Measurements from ENCODE around the gene GJA5. TPM values are rescaled to one million over a fixed set of nuclear protein-coding genes. Genes with fewer than 3 reads are reported as not detected.

GJA5 gene
- polyA plus RNA-seq, 1 experiment, result not detected

- TF ChIP-seq CTCF (IDR thresholded peaks at IDR 0.05; ENCODE audit: low read depth, low read length), result no peak
- POLR2A ChIA-PET, result no interaction called here
- no peak for DNase-seq (ENCODE audit: low read depth, low spot score)
- Histone ChIP-seq H3K27ac (ENCODE audit: low read depth, low read length) (no peak overlapping the region), H3K9me3 (ENCODE audit: control insufficient read depth, insufficient read depth, low read length) (no peaks in the 10 kb centered on the region), H3K27me3 (ENCODE audit: control insufficient read depth, insufficient read depth, low read length) (no peaks in the 10 kb centered on the region), H3K4me3 (ENCODE audit: low read depth, low read length) (no peak overlapping the region)
- CTCF ChIA-PET, result no interaction called here
Observed at GRCh38 chr1:147757015-147757990, 3.1 kb downstream of the GJA5 start.

DNA sequence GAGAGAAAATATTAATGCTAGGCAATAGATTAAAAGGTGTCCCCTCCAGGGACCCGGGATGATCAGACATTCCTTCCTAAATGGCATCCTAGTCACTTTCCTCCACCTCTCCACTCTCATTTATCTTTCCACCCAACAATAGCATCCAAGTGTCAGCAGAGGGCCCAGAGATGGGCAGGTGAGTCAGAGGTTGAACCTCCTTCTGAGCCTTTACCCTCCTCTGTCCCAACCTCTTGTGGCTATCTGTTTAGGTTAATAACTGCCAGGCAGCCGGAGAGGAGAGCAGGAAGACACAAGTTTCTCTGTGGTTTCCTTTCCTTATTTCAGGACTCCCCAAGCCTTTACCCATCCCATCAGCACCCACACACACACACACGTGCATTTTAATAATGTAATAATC, 4.1 kb downstream of the GJA5 start:
- Histone ChIP-seq H3K4me3 (ENCODE audit: low read depth, low read length) (no peak overlapping the region), H3K27ac (ENCODE audit: low read depth, low read length) (no peak overlapping the region), H3K27me3 (ENCODE audit: control insufficient read depth, insufficient read depth, low read length) (peaks cover under 1% of the 10 kb centered on the region), H3K9me3 (ENCODE audit: control insufficient read depth, insufficient read depth, low read length) (no peaks in the 10 kb centered on the region)
- no peak for TF ChIP-seq CTCF (IDR thresholded peaks at IDR 0.05; ENCODE audit: low read depth, low read length)
- ChIA-PET CTCF (no interaction called here), POLR2A (no interaction called here)
- no peak for DNase-seq (ENCODE audit: low read depth, low spot score)

DNA sequence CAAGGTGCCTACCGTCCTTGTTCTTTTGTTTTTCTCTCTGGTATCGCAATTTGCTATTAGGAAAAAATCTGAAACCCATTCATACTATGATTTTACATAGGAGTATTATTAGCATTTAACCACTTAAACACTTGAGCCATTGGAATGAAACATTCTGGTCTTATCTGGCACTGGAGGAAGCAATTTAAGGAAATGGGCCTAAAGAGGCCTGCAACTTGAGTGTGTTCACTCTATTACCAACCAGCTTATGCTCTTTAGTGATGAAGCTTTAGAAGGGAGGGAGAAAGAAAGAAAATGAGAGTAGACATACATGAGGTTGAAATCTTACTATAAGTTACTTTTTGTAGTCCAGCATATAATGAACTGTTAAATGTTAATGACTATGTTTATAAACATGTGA, 5.7 kb downstream of the GJA5 start:
- ChIA-PET CTCF (no interaction called here), POLR2A (no interaction called here)
- DNase-seq (ENCODE audit: low read depth, low spot score), result no peak
- H3K27ac ChIP-seq (ENCODE audit: low read depth, low read length), result no peak overlapping the region
- H3K9me3 ChIP-seq (ENCODE audit: control insufficient read depth, insufficient read depth, low read length), result no peaks in the 10 kb centered on the region
- H3K27me3 ChIP-seq (ENCODE audit: control insufficient read depth, insufficient read depth, low read length), result peaks cover 3% of the 10 kb centered on the region
- TF ChIP-seq CTCF (IDR thresholded peaks at IDR 0.05; ENCODE audit: low read depth, low read length), result no peak
- H3K4me3 ChIP-seq (ENCODE audit: low read depth, low read length), result no peak overlapping the region

DNA sequence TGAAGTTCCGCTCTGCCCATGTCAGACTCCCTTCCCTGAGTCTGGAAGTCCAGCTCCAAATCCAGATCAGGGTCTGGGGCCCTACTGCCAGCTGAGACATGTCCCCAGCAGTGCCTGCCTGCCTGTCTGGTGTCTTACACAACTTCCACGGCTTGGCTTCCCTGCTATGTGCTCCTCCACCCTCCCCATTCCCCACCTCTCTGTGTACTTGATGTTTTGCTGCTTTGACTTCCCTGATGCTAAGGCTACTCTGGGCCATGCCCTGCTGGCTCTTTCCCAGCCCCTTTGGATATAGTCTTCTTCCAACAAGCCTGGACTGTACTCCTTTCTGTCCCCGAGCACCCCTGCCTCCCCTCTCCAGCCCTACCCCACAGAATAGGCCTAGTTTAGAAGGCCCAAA, 7.3 kb downstream of the GJA5 start:
- POLR2A ChIA-PET, result no interaction called here
- CTCF ChIA-PET, result no interaction called here
- no peak overlapping the region for H3K4me3 ChIP-seq (ENCODE audit: low read depth, low read length)

More for the DNA sequence above, 7.3 kb downstream of the GJA5 start:
- Histone ChIP-seq H3K27me3 (ENCODE audit: control insufficient read depth, insufficient read depth, low read length) (peaks cover 3% of the 10 kb centered on the region), H3K27ac (ENCODE audit: low read depth, low read length) (no peak overlapping the region), H3K9me3 (ENCODE audit: control insufficient read depth, insufficient read depth, low read length) (no peaks in the 10 kb centered on the region)
- DNase-seq (ENCODE audit: low read depth, low spot score), result no peak
- no peak for TF ChIP-seq CTCF (IDR thresholded peaks at IDR 0.05; ENCODE audit: low read depth, low read length)

Measured in AG04450 (cell line).